ENCODE measurements around the gene USP53.

GRCh38 chr4:119243868-119244267 is 31.4 kb downstream of the USP53 start:
- TF ChIP-seq, protein P1, sequence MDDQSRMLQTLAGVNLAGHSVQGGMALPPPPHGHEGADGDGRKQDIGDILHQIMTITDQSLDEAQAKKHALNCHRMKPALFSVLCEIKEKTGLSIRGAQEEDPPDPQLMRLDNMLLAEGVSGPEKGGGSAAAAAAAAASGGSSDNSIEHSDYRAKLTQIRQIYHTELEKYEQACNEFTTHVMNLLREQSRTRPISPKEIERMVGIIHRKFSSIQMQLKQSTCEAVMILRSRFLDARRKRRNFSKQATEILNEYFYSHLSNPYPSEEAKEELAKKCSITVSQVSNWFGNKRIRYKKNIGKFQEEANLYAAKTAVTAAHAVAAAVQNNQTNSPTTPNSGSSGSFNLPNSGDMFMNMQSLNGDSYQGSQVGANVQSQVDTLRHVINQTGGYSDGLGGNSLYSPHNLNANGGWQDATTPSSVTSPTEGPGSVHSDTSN (IDR thresholded peaks at IDR 0.05): no peak
- TF ChIP-seq CTCF (IDR thresholded peaks at IDR 0.05) (no peak), RAD21 (IDR thresholded peaks at IDR 0.05; ENCODE audit: low read length) (no peak), FOXJ3 (CRISPR knock-in tag; IDR thresholded peaks at IDR 0.05) (no peak), EZH2phosphoT487 (IDR thresholded peaks at IDR 0.05; ENCODE audit: borderline replicate concordance, low read depth) (no peak), RCOR1 (IDR thresholded peaks at IDR 0.05; ENCODE audit: low read length) (no peak), GATA2 (CRISPR knock-in tag; IDR thresholded peaks at IDR 0.05) (no peak), SIN3A (IDR thresholded peaks at IDR 0.05; ENCODE audit: borderline replicate concordance, low read depth, low read length) (no peak), TAF1 (IDR thresholded peaks at IDR 0.05; ENCODE audit: borderline replicate concordance, low read depth, low read length) (no peak)
- TF ChIP-seq, protein P2, sequence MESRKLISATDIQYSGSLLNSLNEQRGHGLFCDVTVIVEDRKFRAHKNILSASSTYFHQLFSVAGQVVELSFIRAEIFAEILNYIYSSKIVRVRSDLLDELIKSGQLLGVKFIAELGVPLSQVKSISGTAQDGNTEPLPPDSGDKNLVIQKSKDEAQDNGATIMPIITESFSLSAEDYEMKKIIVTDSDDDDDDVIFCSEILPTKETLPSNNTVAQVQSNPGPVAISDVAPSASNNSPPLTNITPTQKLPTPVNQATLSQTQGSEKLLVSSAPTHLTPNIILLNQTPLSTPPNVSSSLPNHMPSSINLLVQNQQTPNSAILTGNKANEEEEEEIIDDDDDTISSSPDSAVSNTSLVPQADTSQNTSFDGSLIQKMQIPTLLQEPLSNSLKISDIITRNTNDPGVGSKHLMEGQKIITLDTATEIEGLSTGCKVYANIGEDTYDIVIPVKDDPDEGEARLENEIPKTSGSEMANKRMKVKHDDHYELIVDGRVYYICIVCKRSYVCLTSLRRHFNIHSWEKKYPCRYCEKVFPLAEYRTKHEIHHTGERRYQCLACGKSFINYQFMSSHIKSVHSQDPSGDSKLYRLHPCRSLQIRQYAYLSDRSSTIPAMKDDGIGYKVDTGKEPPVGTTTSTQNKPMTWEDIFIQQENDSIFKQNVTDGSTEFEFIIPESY (IDR thresholded peaks at IDR 0.05; ENCODE audit: borderline replicate concordance, low read depth): no peak

Data from SK-N-SH (cell line).